ENCODE data around the gene BABAM2.
A peak's percentile ranks its signal among the peaks of the same experiment; 100 is the strongest.
"Not testable (repeated sequence)": the region's sequence is repeated elsewhere in the genome, so short reads cannot be mapped to it uniquely, and the experiment has no call there.

Gene BABAM2

DNA sequence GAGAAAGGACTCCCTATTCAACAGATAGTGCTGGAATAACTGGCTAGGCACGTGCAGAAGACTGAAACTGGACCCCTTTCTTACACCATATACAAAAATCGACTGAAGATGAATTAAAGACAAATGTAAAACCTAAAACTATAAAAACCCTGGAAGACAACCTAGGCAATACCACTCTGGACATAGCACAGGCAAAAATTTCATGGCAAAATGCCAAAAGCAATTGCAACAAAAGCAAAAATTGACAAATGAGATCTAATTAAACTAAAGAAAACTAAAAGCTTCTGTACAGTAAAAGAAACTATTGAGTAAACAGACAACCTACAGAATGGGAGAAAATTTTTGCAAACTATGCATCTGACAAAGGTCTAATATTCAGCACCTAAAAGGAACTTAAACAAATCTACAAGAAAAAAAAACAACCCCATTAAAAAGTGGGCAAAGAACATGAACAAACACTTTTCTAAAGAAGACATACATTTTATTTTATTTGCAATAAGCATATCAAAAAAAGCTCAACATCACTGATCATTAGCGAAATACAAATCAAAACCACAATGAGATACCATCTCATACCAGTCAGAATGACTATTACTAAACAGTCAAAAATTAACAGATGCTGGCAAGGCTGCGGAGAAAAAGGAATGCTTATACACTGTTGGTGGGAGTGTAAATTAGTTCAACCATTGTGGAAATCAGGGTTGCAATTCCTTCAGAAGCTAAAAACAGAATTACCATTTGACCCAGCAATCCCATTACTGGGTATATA lies 8.5 kb upstream of the BABAM2 start:
- DNase-seq (ENCODE audit: low spot score): not testable (repeated sequence)

DNA sequence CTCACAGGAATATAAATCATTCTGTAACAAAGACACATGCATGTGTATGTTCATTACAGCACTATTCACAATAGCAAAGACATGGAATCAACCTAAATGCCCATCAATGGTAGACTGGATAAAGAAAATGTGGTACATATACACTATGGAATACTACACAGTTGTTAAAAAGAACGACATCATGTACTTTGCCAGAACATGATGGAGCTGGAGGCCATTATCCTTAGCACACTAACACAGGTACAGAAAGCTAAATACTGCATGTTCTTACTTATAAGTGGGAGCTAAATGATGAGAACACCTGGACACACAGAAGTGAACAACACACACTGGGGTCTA lies 8.0 kb upstream of the BABAM2 start:
- DNase-seq (ENCODE audit: low spot score): not testable (repeated sequence)

DNA sequence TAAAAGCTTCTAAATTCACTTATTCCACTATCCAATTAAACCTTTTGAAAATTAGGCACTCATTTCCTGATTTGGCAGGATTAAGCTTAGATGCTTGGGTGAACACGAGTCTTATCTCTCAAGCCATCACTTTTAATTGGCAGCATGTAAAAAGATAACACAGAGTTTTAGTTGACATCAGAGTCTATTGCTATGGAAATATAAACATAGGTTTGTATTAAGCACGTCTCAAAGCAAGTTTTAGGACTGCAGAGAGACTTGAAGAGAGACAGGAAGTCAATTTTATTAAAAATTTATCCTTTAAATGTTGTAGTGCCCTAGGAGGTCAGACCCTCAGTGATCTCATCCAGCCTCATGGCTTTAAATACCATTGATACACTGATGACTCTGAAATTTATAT lies 5.9 kb upstream of the BABAM2 start:
- no peak for DNase-seq (ENCODE audit: low spot score)

DNA sequence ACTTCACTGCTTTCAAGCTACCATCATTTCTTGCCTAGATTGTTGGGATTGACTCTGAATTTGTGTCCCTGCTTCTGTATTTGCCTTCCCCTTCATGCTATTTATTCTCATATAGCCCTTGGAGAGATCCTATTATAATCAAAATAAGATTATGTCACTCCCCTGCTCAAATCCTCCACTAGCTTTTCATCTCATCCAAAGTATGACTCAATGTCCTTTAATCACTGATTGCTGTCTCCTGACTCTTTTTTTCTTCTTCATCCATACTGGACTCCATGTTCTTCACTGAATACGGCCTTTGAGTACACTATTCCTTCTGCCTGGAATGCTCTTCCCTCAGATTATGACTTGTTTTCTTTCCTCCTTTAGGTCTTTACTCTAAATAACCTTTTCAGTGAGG lies 5.3 kb upstream of the BABAM2 start:
- no peak for DNase-seq (ENCODE audit: low spot score)

DNA sequence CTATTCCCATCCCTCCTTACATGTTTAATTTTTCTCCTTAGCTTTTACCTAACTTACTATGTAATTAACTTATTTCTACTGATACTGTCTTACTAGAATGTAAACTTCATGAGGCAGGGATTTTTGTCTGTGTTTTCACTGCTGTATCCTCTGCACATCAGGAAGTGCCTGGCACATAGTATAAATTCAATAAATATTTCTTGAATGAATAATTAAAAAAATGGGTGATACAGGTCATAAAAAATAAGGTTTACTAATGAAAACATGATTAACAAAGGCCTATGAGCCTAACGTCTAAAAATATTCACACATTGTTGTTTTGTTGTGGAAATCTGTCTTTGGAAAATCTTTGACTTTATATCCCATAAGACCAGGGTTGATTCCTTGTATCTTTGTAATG lies 4.9 kb upstream of the BABAM2 start:
- no peak for DNase-seq (ENCODE audit: low spot score)

DNA sequence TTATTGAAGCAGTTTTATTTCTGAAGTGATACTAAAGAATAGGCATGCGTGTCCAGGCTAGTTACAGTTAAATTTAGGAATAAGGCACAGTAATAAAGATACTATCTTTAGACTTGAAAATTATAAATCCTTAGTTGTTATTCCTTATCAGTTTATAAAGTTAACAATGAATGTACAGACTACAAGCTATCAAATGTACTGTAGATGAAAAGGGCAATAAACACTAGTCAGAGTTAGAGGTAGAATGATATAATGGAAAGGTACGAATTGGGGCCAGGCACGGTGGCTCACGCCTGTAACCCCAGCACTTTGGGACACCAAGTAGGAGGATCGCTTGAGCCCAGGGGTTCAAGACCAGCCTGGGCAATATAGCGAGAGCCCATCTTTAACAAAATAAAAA lies 4.2 kb upstream of the BABAM2 start:
- no peak for DNase-seq (ENCODE audit: low spot score)

DNA sequence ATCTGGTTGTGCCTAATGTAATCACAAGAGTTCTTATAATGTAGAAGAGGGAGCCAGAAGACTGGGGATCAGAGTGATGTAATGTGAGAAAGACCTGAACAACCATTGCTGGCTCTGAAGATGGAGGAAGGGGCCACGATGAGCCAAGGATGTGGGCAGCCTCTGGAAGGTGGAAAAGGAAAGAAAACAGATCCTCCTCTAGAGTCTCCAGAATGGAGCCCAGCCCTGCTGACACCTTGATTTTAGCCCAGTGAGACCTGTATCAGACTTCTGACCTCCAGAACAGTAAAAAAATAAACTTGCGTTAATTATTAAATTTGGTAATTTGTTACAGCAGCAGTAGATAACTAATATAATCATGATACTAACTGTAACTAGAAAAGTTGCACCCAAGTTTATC lies 3.4 kb upstream of the BABAM2 start:
- DNase-seq (ENCODE audit: low spot score): no peak

DNA sequence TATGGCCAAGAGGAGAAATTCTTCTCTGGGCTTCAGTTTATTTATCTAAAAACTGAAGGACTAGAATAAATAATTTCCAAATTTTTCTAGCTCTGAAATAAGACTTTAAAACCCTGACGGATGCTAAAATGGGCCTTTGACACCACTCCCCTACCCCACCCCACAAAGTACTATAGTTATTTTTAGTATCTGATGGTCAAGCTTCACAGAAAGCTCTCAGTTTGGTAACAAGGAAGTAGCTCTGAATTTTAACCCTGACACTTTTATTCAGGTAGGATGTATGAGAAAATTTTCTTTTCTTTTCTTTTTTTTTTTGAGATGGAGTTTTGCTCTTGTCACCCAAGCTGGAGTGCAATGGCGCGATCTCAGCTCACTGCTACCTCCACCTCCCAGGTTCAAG lies 2.7 kb upstream of the BABAM2 start:
- no peak for DNase-seq (ENCODE audit: low spot score)

DNA sequence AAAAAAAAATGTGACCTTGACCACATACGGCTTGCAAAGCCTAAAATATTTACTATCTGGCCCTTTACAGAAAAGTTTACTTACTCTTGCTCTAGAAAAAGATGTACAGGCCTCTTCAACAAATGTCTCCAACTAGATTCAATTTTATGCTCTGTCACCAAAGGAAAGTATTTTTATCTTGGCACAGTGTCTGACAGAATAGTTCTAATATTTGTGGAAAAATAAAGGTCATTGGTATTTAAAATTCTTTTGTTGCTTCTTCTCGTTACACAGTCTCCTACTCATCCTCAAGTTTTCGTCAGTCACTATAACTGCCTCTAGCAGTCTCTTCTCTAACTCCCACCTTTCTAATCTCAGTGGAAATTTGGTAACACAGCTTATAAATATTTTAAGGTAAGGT lies 1.7 kb upstream of the BABAM2 start:
- DNase-seq (ENCODE audit: low spot score): no peak

DNA sequence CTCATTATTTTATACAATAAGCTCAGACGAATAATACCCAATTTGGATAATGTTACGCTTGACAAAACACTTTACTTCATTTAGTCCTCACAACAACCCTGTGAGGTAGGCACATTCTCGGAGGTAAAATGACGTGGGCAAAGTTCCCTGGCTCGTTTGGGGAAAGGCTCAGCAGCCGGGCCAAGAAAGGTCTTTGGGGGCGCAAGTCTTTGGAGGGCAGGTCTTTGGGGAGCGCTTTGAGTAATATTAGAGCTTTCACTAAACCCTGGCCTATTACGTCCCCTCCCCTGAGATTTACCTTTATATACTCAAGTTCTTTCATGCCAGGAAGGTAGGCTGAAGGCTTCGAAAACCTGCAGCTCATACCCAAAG lies 769 bp upstream of the BABAM2 start:
- DNase-seq (ENCODE audit: low spot score): no peak

DNA sequence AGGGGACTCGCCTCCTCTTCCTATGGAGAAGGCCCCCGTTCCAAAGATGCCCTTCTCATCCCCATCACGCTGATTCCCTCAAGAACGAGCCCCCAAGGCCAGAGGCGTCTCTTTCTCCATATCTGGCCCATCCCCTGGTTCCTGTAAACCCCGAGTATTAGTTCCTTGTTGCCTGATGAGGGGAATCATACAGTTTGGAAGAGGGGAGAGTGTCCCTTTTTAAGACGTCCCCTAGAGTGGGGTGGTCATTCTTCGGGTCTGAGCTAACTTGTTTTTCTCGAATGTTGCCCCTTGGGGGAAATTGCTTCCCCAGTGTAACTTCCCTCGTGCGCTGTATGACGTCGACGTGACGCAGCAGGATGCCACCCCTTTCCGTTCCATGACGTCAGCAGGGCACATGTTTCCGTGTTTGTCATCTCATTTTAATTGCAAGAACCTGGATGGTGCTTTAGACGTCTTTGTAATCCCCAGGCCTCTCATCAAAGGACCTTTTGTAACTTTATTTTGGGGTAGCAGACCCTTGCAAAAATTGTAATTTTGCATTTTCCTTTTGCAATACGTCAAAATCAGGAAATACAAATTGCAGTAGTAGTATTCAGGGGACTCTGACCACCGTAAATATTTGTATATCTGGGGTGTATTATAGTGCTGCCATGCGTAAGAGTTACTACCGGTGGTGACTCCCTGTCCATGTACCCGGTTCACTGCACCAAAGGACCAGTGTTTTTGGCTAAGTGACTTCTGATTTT lies 569 bp downstream of the BABAM2 start:
- peak; percentile 89 for DNase-seq (ENCODE audit: low spot score)

DNA sequence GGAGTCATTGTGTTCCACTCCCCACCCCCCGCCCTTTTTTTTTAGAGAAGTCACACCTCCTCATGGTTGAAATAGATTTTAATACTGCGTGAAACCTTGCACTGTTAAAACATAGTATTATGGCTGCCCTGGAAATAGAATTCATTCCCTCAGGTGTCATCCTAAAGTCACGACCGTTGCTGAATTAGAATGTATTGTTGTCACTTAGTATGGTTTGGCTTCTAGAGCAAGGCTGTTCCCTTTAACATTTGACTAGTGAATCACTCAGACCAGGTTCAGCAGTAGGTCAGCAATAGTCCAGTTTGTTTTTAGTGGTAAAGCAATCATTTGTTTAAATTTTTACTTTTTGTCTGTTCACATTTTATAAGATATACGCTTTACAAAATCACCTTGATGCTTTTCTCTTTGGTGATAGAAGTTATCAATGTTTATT lies 1.2 kb downstream of the BABAM2 start:
- DNase-seq (ENCODE audit: low spot score): no peak

DNA sequence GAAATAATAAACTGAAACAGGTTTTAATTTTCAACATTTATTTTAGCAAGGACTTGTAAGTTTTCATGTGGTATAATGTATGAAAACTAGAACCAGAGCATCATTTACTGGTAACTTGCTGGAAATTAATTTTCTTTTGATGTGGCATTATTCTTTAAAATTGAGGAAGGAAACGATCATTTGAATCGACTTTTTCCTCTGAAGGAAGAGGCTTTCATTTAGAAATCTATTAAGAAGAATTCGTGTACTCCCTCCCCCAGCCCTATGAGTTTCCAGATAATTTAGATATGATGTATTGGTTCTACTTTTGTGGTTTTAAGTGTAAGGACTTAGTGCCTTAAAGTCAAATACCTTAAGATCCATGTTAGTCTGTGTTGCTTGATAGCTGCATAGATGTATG lies 2.5 kb downstream of the BABAM2 start:
- no peak for DNase-seq (ENCODE audit: low spot score)

DNA sequence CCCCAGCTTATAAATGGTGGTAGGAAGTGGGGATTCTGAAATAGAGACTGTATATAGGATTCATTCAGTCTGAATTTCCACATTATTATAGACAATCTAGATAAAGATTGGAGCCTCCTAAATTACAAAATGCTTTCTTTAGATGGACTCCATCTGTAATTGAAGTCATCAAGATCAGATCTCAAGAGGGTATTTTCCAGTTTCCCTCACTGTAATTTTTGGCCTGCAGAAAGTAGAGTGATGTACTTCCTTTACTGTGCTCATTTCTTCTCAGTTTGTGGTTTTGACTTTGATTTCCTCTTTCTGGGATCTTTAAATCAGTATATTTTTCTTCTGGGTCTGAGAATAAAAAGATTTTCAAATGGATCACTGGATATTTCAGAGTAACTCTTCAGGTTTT lies 7.2 kb downstream of the BABAM2 start:
- DNase-seq (ENCODE audit: low spot score): no peak

DNA sequence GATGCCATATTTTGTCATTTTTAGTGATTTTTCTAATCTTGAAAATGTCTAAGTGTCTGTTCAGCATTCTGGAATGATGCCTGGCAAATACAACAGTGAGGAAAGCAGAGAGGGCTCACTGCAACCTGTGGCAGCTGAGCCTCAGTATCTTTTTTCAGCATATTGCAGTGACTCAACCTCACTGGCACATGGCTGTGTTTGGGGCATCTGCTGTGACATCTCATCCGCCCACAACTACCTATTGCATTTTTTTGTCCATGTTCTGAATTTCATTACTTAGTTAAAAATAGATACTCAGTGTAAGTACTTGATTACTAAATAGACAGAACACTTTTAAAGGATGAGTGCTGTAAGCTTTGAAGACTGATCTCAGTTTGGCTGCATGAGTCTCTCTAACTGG lies 10.7 kb downstream of the BABAM2 start:
- no peak for DNase-seq (ENCODE audit: low spot score)

DNA sequence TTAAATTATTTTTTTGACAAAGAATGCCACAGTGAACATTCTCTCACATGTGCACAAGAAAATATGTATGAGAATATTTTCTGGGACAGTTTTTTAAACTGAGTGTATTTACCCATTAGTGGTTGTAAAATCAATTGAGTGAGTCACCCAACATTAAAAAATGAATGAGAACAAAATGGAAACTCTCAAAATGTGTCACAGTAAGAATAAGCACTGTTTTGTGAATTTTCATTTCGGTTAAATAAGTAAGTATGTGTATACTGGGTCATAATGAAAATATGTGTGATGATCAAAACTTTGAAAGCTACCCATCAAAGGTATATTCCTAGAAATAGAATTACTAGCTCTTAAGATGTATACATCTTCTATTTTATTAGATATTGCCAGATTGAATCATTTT lies 11.6 kb downstream of the BABAM2 start:
- no peak for DNase-seq (ENCODE audit: low spot score)

DNA sequence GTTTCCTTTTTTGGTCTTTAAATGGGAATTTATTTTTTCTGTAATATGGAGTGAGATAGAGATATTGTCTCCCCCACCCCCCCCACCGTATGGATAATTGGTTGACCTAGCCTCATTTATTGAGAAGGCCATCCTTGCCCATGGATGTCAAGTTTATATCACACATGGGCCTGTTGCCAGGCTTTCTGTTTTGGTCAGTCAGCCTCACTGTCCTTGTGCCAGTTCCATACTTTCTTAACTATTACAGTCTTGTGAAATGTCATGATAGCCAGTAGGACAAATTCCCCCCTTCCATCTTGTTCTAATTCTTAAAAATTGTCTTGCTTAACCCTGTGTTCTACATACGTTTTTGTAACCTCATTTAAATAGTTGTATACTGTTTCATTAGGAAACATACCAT lies 12.5 kb downstream of the BABAM2 start:
- DNase-seq (ENCODE audit: low spot score): no peak

DNA sequence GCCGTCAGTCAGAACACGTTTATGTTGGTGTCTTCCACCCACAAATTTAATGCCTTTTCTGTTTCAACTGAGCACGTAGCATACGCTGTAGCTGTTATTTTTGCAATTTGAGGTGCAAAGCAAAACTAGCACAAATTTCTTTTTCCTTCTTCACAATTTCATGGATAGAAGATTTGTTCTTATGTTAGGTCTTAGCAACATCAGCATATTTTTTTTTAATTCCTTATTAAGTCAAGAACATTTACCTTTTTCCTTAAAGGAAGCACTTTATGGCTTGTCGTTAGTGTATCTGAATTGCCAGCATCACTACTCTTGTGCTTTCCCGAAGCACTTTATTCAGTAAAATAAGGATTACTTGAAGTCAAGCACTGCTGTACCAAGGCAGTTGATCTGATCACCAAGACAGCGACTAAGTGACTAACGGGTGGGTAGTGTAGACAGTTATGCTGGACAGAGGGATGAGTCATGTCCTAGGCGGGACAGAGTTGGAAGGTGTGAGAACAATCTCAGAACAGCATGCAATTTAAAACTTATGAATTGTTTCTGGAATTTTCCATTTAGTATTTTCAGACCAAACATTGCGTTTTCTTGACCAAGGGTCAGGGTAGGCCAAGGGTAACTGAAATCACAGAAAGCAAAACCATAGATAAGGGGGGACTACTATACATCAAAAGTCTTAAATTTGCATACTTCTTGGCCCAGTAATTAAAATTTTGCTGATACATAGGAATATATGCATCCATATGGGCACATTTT lies 13.3 kb downstream of the BABAM2 start:
- no peak for DNase-seq (ENCODE audit: low spot score)

DNA sequence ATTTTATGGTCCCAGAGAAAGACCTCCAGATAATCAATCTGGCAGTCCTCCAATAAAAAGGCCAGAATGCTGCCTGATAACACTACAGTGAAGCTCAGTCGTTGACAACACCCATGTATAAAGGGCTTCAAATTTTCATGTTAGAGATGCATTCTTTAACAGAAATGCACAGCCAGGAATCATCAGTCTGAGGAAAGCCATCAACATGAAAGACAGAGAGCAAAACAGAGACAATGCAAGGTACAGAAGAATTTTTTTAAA lies 13.8 kb downstream of the BABAM2 start:
- no peak for DNase-seq (ENCODE audit: low spot score)

DNA sequence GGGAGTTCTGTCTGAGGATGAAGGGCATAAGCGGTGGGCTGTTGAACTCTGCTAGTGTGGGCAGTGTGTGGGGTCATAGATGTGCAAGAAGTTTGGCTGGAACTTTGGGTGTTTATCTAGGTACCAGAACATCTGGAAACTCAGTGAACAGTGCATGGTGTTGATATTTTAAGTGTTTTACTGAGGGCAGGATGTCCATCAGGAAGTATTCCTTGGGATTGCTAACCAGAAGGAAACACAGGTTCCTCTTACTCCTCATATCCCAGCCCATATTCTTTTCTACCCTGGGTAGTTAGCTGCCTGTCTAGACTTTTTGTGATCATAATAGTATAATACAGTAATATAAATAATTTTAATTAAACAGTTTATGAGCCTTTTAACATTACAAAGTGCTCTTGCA lies 15.5 kb downstream of the BABAM2 start:
- DNase-seq (ENCODE audit: low spot score): no peak

DNA sequence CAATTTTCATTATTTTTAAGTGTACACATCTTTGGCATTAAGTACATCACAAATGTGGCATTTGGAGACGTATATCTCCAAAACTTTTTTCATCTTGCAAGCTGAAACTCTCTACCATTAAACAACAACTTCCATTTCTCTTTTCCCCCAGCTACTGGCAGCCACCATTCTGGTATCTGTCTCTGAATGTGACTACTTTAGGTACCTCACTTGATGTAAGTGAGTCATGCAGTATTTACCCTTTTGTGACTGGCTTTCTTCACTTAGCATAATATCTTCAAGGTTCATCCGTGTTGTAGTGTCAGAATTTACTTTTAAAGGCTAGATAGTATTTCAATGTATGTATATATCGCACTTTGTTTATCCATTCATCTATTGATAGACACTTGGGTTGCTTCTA lies 17.0 kb downstream of the BABAM2 start:
- no peak for DNase-seq (ENCODE audit: low spot score)

DNA sequence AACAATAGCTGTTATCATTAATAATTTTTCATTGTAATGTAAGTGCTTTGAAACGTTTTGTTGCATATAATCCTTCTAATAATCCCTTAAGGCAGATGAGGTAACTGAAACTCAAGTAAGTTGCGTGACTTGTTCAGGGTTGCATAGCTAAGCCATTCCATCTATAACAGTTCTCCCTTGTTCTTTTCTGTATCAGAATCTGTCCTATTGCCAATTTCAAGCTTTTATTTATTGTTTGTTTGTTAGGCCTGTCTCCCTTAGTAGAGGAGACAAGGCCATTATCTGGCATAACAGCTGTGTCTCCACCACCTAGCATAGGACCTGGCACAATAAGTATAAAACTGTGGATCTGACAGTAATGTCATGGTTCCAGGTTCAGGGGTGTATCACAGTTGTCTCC lies 19.4 kb downstream of the BABAM2 start:
- no peak for DNase-seq (ENCODE audit: low spot score)

DNA sequence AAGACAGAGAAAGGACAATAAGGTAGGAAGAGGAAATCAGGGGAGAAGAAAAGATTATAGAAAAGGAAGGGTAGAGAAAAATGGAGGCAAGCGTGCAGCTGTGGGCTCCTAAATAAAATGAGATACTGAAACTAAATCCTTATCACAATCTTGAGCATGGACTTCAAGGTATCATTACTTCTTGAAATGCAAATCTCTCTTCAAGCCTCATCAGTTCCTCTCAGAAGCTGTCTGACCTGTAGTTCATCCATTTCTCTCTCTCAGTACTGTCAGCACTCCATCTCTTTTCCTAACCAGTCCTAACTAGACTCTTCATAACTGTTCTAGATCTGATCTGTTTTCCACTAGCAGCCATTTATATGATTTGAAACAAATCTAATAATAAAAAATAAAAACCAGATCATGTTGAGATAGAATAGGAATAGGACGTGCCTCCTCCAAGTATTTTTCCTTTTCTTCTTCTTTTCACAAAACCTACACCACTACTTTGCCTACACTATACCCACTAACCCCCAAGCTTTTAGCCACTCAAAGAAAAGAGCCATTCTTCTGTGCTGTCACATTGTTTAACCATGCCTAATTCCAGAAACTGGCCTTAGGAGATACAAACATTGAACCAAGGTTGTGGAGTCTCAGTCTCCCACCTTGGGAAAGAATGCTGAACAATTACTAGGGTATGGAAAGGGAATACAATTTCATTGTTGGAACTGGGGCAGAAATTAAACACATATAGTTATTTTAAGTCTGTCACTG lies 21.1 kb downstream of the BABAM2 start:
- no peak for DNase-seq (ENCODE audit: low spot score)
